ENCODE data around the gene TRAF3IP1. TPM values are rescaled to one million over a fixed set of nuclear protein-coding genes. Genes with fewer than 3 reads are reported as not detected.

The TRAF3IP1 gene
- total RNA-seq, 4 donors from 2014 or later, result 11.0 to 27.2 (median 13.4) TPM

- no peak overlapping the region for H3K4me3 ChIP-seq
- H3K36me3 ChIP-seq, result peaks cover 0 to 75% (median 0%) of the 10 kb centered on the region in 3 donors
- no peaks in the 10 kb centered on the region for H3K27me3 ChIP-seq
- DNase-seq, result no peak
- no peak for TF ChIP-seq POLR2A (IDR thresholded peaks at IDR 0.05)
- H3K27ac ChIP-seq, result no peak overlapping the region
- H3K9me3 ChIP-seq, result no peaks in the 10 kb centered on the region
- no peaks in the 10 kb centered on the region for H3K4me1 ChIP-seq
These were observed 128.0 kb downstream of the TRAF3IP1 start for GRCh38 chr2:238448031-238448955.

DNA sequence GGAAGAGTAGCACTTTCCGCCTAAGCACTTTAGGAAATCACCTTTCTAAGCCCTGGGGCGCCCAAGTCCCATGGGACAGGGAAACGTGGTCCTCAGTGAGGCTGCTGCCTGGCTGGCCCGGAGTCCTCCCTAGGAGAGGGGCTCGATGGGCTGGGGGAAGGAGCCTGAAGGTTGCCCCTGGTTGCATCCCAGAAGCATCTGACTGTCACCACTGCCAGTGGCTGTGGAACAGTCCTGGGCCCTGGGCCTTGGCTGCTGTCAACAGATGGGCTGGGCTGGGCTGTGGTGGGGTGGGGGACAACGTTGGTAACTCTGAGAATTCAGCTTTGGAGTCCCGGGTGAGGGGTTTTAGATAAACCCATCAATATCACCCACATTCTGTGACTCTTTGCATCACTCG, 128.9 kb downstream of the TRAF3IP1 start:
- H3K27ac ChIP-seq, result no peak overlapping the region
- peaks cover 0 to 66% (median 0%) of the 10 kb centered on the region in 3 donors for H3K36me3 ChIP-seq
- no peak overlapping the region for H3K4me3 ChIP-seq
- DNase-seq, result no peak
- no peaks in the 10 kb centered on the region for H3K9me3 ChIP-seq
- TF ChIP-seq, protein P1, sequence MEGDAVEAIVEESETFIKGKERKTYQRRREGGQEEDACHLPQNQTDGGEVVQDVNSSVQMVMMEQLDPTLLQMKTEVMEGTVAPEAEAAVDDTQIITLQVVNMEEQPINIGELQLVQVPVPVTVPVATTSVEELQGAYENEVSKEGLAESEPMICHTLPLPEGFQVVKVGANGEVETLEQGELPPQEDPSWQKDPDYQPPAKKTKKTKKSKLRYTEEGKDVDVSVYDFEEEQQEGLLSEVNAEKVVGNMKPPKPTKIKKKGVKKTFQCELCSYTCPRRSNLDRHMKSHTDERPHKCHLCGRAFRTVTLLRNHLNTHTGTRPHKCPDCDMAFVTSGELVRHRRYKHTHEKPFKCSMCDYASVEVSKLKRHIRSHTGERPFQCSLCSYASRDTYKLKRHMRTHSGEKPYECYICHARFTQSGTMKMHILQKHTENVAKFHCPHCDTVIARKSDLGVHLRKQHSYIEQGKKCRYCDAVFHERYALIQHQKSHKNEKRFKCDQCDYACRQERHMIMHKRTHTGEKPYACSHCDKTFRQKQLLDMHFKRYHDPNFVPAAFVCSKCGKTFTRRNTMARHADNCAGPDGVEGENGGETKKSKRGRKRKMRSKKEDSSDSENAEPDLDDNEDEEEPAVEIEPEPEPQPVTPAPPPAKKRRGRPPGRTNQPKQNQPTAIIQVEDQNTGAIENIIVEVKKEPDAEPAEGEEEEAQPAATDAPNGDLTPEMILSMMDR (IDR thresholded peaks at IDR 0.05), result no peak
- no peak for TF ChIP-seq POLR2A (IDR thresholded peaks at IDR 0.05)
- no peaks in the 10 kb centered on the region for H3K4me1 ChIP-seq
- no peaks in the 10 kb centered on the region for H3K27me3 ChIP-seq

DNA sequence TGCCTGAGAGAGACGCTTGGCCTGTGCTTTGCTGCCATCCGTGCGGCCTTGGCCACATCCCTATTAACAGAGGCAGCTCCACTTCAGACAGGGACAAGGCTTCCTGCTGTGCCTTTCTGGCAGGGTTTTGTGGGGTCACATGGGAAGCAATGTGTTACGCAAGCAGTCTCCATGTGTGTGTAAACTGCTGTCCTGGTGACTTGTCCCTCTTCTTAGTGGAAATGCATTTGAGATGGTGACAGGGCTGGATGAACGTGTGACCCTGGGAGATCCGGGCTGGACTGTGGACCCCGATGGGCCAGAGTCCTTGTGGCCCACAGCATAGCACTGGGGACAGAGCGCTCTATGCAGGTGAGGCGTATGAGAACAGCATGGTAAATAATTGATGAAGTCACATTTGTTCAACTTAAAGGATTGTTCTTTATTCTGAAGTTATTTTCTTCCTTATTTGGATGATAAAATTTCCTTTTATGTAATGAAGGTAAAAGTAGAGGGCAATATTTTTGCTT, 129.6 kb downstream of the TRAF3IP1 start:
- Histone ChIP-seq H3K4me3 (no peak overlapping the region), H3K4me1 (no peaks in the 10 kb centered on the region), H3K27ac (peak overlapping the region in 2 of 4 donors; percentile 18 to 53), H3K36me3 (peaks cover 0 to 58% (median 0%) of the 10 kb centered on the region in 3 donors), H3K9me3 (no peaks in the 10 kb centered on the region), H3K27me3 (no peaks in the 10 kb centered on the region)
- no peak for TF ChIP-seq POLR2A (IDR thresholded peaks at IDR 0.05)
- peak in 1 of 3 donors; percentile 69 for DNase-seq

- H3K4me1 ChIP-seq, result no peaks in the 10 kb centered on the region
- TF ChIP-seq POLR2A (IDR thresholded peaks at IDR 0.05), result no peak
- TF ChIP-seq, protein P1 (IDR thresholded peaks at IDR 0.05), result no peak
- H3K27me3 ChIP-seq, result no peaks in the 10 kb centered on the region
- peak overlapping the region in 1 of 4 donors; percentile 53 for H3K27ac ChIP-seq
- H3K36me3 ChIP-seq, result peaks cover 0 to 53% (median 0%) of the 10 kb centered on the region in 3 donors
- no peaks in the 10 kb centered on the region for H3K9me3 ChIP-seq
- no peak overlapping the region for H3K4me3 ChIP-seq
- no peak for DNase-seq
These were observed 130.1 kb downstream of the TRAF3IP1 start for GRCh38 chr2:238450440-238450861.

Small RNAs within 50 kb of the gene (small RNA-seq; reads per million reads assigned to genes)
- gene RNU6-234P, result 0 reads per million in 2 donors

Other genes starting within 250 kb of the TRAF3IP1 start
- gene ESPNL, start 220.2 kb upstream of the TRAF3IP1 start, total RNA-seq, result 1 to 10 TPM in 1 of 4 donors, under 1 TPM in 1, not detected in 2; 0.27 to 2.5 TPM
- under 1 TPM in 2 of 4 donors, not detected in 2; 0.27 to 0.28 TPM for gene KLHL30, start 181.8 kb upstream of the TRAF3IP1 start, total RNA-seq
- gene ERFE, start 161.5 kb upstream of the TRAF3IP1 start, total RNA-seq, result under 1 TPM in 3 of 4 donors, not detected in 1; 0.40 to 0.57 (median 0.53) TPM
- gene ILKAP, start 116.8 kb upstream of the TRAF3IP1 start, total RNA-seq, result 10 to 100 TPM; 35.7 to 52.4 (median 43.8) TPM
- gene HES6, start 80.5 kb upstream of the TRAF3IP1 start, total RNA-seq, result 100 to 1,000 TPM in 1 of 4 donors, 10 to 100 TPM in 3; 26.6 to 128 (median 51.1) TPM
- gene PER2, start 31.9 kb upstream of the TRAF3IP1 start, total RNA-seq, result 10 to 100 TPM; 15.6 to 65.2 (median 38.2) TPM
- 10 to 100 TPM; 17.5 to 62.7 (median 24.9) TPM for gene ASB1, start 106.4 kb downstream of the TRAF3IP1 start, total RNA-seq